Colonic mucosa (tissue), 4 donors: ENCODE results near the gene MC1R. TPM values are rescaled to one million over a fixed set of nuclear protein-coding genes. Genes with fewer than 3 reads are reported as not detected.
"Not testable (repeated sequence)": the region's sequence is repeated elsewhere in the genome, so short reads cannot be mapped to it uniquely, and the experiment has no call there.

Experiments used
- DNase-seq: peaks from one replicate; pipeline ENCODE4 v3.0.0-alpha.2; 2020
- H3K27ac ChIP-seq: fragments of 200-600 bp; one replicate; pipeline ENCODE4 v1.8.0; 2021
- H3K27me3 ChIP-seq: fragments of 200-600 bp; one replicate; pipeline ENCODE4 v1.8.0; 2021
- H3K36me3 ChIP-seq: fragments of 200-600 bp; one replicate; pipeline ENCODE4 v1.8.0; 2021
- H3K4me1 ChIP-seq: fragments of 200-600 bp; one replicate; pipeline ENCODE4 v1.8.0; 2021; ENCODE audit warnings: mild to moderate bottlenecking
- H3K4me3 ChIP-seq: fragments of 200-600 bp; one replicate; pipeline ENCODE4 v1.8.0; 2021
- H3K9ac ChIP-seq, 2 donors: one replicate each; pipeline ENCODE4 v1.7.0; 2013; ENCODE audit warnings: control low read depth in 2 of 2, low read depth in 2 of 2, low read length in 2 of 2
- H3K9me3 ChIP-seq: fragments of 200-600 bp; one replicate; pipeline ENCODE4 v1.8.0; 2021
- intact Hi-C: fragments of 100-400 bp; cut with DNase I; formaldehyde crosslinking; loops from one replicate; pipeline ENCODE4 v1.14.1; 2022
- total RNA-seq, 2 donors: library from RNA; stranded (reverse); fragmentation: NEBNext Ultra II Directional in 1 of 2; extraction: Animal tissue kit (Norgen Biotek cat#: 25700) in 1 of 2; gene quantifications; one replicate each; pipeline ENCODE4 v1.2.1, GENCODE V29; 2021
- TF ChIP-seq, protein P1 (sequence below): fragments of 200-600 bp; IDR thresholded peaks from one replicate; pipeline ENCODE4 v1.8.0; 2022; ENCODE audit warnings: antibody characterized with exemption, mild to moderate bottlenecking
- donor health status: healthy.
- donor health status: DM: no; HTN: no; CAD: no.
- donor health status: DM: no; HTN: no; CAD: no.

The MC1R gene
- total RNA-seq, 2 donors from 2014 or later = 1.6 to 3.4 TPM

DNA sequence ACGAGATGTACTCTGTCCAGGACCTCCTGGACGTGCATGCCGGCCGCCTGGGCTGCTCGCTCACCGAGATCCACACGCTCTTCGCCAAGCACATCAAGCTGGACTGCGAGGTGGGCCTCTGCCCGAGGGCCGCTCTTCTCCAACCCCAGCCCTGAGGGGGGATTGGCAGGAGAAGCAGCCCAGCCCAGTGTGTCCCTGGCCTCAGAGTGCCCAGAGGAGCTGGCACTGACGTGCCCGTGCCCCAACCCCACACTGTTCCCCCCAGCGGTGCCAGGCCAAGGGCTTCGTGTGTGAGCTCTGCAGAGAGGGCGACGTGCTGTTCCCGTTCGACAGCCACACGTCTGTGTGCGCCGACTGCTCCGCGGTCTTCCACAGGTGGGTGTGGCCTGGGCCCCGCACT is 45.5 kb downstream of the MC1R start:
- intact Hi-C loops = no loop called here
- H3K36me3 ChIP-seq = no peaks in the 10 kb centered on the region
- no peak for DNase-seq

GRCh38 chr16:89965447-89966225 is 47.0 kb downstream of the MC1R start:
- Histone ChIP-seq H3K4me3 (no peak overlapping the region), H3K27ac (no peak overlapping the region), H3K9me3 (no peaks in the 10 kb centered on the region), H3K36me3 (no peaks in the 10 kb centered on the region), H3K27me3 (no peaks in the 10 kb centered on the region), H3K4me1 (no peaks in the 10 kb centered on the region), H3K9ac (no peak overlapping the region)
- DNase-seq = no peak
- TF ChIP-seq, protein P1, sequence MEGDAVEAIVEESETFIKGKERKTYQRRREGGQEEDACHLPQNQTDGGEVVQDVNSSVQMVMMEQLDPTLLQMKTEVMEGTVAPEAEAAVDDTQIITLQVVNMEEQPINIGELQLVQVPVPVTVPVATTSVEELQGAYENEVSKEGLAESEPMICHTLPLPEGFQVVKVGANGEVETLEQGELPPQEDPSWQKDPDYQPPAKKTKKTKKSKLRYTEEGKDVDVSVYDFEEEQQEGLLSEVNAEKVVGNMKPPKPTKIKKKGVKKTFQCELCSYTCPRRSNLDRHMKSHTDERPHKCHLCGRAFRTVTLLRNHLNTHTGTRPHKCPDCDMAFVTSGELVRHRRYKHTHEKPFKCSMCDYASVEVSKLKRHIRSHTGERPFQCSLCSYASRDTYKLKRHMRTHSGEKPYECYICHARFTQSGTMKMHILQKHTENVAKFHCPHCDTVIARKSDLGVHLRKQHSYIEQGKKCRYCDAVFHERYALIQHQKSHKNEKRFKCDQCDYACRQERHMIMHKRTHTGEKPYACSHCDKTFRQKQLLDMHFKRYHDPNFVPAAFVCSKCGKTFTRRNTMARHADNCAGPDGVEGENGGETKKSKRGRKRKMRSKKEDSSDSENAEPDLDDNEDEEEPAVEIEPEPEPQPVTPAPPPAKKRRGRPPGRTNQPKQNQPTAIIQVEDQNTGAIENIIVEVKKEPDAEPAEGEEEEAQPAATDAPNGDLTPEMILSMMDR = no peak
- intact Hi-C loops = no loop called here

More for the DNA sequence above, 45.5 kb downstream of the MC1R start:
- Histone ChIP-seq H3K4me1 (no peaks in the 10 kb centered on the region), H3K4me3 (no peak overlapping the region), H3K27me3 (no peaks in the 10 kb centered on the region), H3K9ac (no peak overlapping the region), H3K9me3 (no peaks in the 10 kb centered on the region), H3K27ac (no peak overlapping the region)
- TF ChIP-seq, protein P1 = no peak

- peaks cover 9% of the 10 kb centered on the region for H3K4me1 ChIP-seq
- H3K9me3 ChIP-seq = no peaks in the 10 kb centered on the region
- DNase-seq = no peak
- H3K27me3 ChIP-seq = no peaks in the 10 kb centered on the region
- H3K9ac ChIP-seq = no peak overlapping the region
- intact Hi-C loops = no loop called here
- H3K4me3 ChIP-seq = no peak overlapping the region
- TF ChIP-seq, protein P1 = no peak
- H3K36me3 ChIP-seq = no peaks in the 10 kb centered on the region
- H3K27ac ChIP-seq = no peak overlapping the region
Measured at GRCh38 chr16:89966756-89967155, 48.1 kb downstream of the MC1R start.

DNA sequence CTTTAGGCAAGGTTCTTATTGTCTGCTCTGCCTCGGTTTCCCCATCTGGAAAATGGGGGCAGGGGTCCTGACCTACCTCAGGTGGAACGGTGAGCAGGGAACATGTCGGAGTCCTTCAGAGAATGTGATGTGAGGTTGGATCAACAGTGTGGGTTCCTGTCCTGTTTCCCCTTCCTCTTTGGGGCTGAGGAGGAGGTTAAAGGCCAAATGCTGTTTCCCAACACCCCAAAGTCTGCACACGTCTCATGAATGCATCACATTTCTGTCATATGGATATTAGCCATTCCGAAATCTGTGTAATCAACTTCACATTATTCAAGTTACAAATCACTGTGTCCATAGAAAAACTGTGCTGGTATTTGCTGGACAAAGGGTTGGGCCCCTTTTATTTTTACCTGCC is 48.8 kb downstream of the MC1R start:
- H3K4me1 ChIP-seq, DNase-seq, H3K9ac ChIP-seq, H3K27ac ChIP-seq, H3K4me3 ChIP-seq, intact Hi-C loops, H3K36me3 ChIP-seq, H3K9me3 ChIP-seq, H3K27me3 ChIP-seq: not testable (repeated sequence)

- H3K9me3 ChIP-seq, H3K9ac ChIP-seq, H3K4me3 ChIP-seq, H3K4me1 ChIP-seq, intact Hi-C loops, H3K36me3 ChIP-seq, H3K27me3 ChIP-seq, H3K27ac ChIP-seq, DNase-seq: not testable (repeated sequence)
Measured at GRCh38 chr16:89968074-89968473, 49.4 kb downstream of the MC1R start.

DNA sequence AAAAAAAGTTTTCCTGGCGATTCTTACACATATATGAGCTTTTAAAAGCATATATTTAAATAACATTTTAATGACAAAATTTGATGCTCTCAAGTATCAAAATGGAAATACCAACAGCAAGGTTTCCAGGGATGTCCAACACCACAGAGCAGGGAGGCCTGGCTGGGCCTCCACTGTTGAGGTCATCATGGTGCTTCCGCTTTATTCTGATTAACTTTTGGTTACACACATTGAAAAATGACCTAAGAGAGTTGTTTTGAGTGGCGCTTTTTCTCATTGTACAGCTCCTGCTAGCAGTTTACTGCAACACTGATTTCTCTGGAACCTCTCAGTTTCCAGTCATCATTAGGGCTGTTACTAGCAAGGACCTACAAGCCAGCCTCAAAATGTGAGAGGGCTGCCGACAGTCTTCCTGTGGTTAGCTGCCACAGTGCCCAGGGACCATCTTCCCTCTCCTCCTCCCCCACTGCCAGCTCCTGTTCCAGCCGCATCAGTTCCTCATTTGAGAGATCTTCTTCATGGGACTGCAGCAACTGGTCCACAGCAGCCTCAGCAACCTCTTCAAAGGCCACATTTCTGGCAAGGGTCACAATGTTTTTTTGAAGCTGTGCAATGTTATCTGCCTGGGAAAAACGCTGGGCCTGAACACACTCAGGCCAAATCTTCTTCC is 51.2 kb downstream of the MC1R start:
- DNase-seq = no peak
- Histone ChIP-seq H3K9ac (no peak overlapping the region), H3K4me3 (no peak overlapping the region), H3K27me3 (no peaks in the 10 kb centered on the region), H3K4me1 (peaks cover 15% of the 10 kb centered on the region), H3K9me3 (no peaks in the 10 kb centered on the region), H3K36me3 (no peaks in the 10 kb centered on the region), H3K27ac (no peak overlapping the region)
- TF ChIP-seq, protein P1 = no peak
- intact Hi-C loops = no loop called here

Other genes starting within 250 kb of the MC1R start
- gene CDK10, start 232.2 kb upstream of the MC1R start, total RNA-seq = 100 to 1,000 TPM in 1 of 2 donors, 10 to 100 TPM in 1; 72.2 to 136 TPM
- 10 to 100 TPM; 17.8 to 18.4 TPM for gene SPATA2L, start 217.2 kb upstream of the MC1R start, total RNA-seq
- 10 to 100 TPM; 11.9 to 12.7 TPM for gene VPS9D1, start 198.0 kb upstream of the MC1R start, total RNA-seq
- 10 to 100 TPM; 19.2 to 30.6 TPM for gene ZNF276, start 197.3 kb upstream of the MC1R start, total RNA-seq
- 10 to 100 TPM; 17.8 to 91.5 TPM for gene FANCA, start 102.2 kb upstream of the MC1R start, total RNA-seq
- 10 to 100 TPM; 51.7 to 80.5 TPM for gene SPIRE2, start 90.4 kb upstream of the MC1R start, total RNA-seq
- 100 to 1,000 TPM; 164 to 165 TPM for gene TCF25, start 45.3 kb upstream of the MC1R start, total RNA-seq
- 1 to 10 TPM; 3.2 to 8.0 TPM for gene TUBB3, start 4.5 kb downstream of the MC1R start, total RNA-seq
- 10 to 100 TPM; 24.5 to 28.5 TPM for gene DEF8, start 29.9 kb downstream of the MC1R start, total RNA-seq
- 1 to 10 TPM; 2.2 to 5.5 TPM for gene DBNDD1, start 100.6 kb downstream of the MC1R start, total RNA-seq
- gene PRDM7, start 158.5 kb downstream of the MC1R start, total RNA-seq = not detected